ENCODE measurements around the gene POLK. TPM values are rescaled to one million over a fixed set of nuclear protein-coding genes. Genes with fewer than 3 reads are reported as not detected.

The POLK gene
- total and polyA plus RNA-seq, 2 of the 13 experiments (the other 11 are each of a cell fraction or from before 2014, with no cell fraction given): 8.6 to 11.7 TPM

- TF ChIP-seq CEBPZ (IDR thresholded peaks at IDR 0.05; ENCODE audit: low read length) (no peak), KDM2A (CRISPR knock-in tag; IDR thresholded peaks at IDR 0.05; ENCODE audit: borderline replicate concordance, low read depth) (peak; percentile 14), ZFP82 (CRISPR knock-in tag; IDR thresholded peaks at IDR 0.05; ENCODE audit: borderline replicate concordance) (no peak), PBX3 (CRISPR knock-in tag; IDR thresholded peaks at IDR 0.05; ENCODE audit: borderline replicate concordance) (0 out of 2 replicates have a peak, but pooled peaks have one; percentile 37), ZBTB7A (CRISPR knock-in tag; IDR thresholded peaks at IDR 0.05) (peak; percentile 55; the same call in 1 of the 2 replicates), CBFB (CRISPR knock-in tag; IDR thresholded peaks at IDR 0.05) (0 out of 2 replicates have a peak, but pooled peaks have one; percentile 35), ASH2L (IDR thresholded peaks at IDR 0.05; ENCODE audit: insufficient read length, low read depth, low read length) (peak; percentile 66), HOXA5 (CRISPR knock-in tag; IDR thresholded peaks at IDR 0.05) (peak; percentile 20), IKZF4 (CRISPR knock-in tag; IDR thresholded peaks at IDR 0.05; ENCODE audit: borderline replicate concordance, low read depth, not compliant biosample characterization) (peak; percentile 65), ZNF784 (CRISPR knock-in tag; IDR thresholded peaks at IDR 0.05; ENCODE audit: borderline replicate concordance) (peak; percentile 83; the same call in 1 of the 2 replicates), ZNF263 (CRISPR knock-in tag; IDR thresholded peaks at IDR 0.05) (peak; percentile 49; the same call in 1 of the 2 replicates), SMAD3 (CRISPR knock-in tag; IDR thresholded peaks at IDR 0.05) (no peak), KLF6 (CRISPR knock-in tag; IDR thresholded peaks at IDR 0.05) (peak; percentile 38; the same call in 1 of the 2 replicates), MEIS2 (CRISPR knock-in tag; IDR thresholded peaks at IDR 0.05) (peak; percentile 17; the same call in 1 of the 2 replicates), IRF2 (CRISPR knock-in tag; IDR thresholded peaks at IDR 0.05) (no peak), MYC (CRISPR knock-in tag; IDR thresholded peaks at IDR 0.05; ENCODE audit: borderline replicate concordance) (no peak), AGO2 (optimal IDR thresholded peaks at IDR 0.05; ENCODE audit: low read depth, low read length) (peak; percentile 43), TOE1 (CRISPR knock-in tag; IDR thresholded peaks at IDR 0.05) (no peak), ZNF225 (CRISPR knock-in tag; IDR thresholded peaks at IDR 0.05) (0 out of 2 replicates have a peak, but pooled peaks have one; percentile 40), HNRNPLL (IDR thresholded peaks at IDR 0.05; ENCODE audit: low read depth, low read length, poor library complexity, severe bottlenecking) (peak; percentile 27), ZBTB43 (CRISPR knock-in tag; conservative IDR thresholded peaks at IDR 0.05) (peak; percentile 61; the same call in 1 of the 2 replicates), SETDB1 (CRISPR knock-in tag; IDR thresholded peaks at IDR 0.05; ENCODE audit: borderline replicate concordance) (no peak), ZNF740 (CRISPR knock-in tag; IDR thresholded peaks at IDR 0.05) (peak; percentile 88)
These were observed 756 bp upstream of the POLK start (continued) for GRCh38 chr5:75510836-75511434.
